Stimulated activated CD4-positive, alpha-beta T cell treated with anti-CD3 and anti-CD28 coated beads, Interleukin-15, amount 100 ng/mL, for 24 hours (primary cell): Measurements from ENCODE around the gene SLC2A6.
"Not testable (repeated sequence)": the region's sequence is repeated elsewhere in the genome, so short reads cannot be mapped to it uniquely, and the experiment has no call there.

ENCODE experiments used
- DNase-seq: peaks from one replicate; pipeline ENCODE4 v3.0.0-alpha.2; 2020

SLC2A6 gene

DNA sequence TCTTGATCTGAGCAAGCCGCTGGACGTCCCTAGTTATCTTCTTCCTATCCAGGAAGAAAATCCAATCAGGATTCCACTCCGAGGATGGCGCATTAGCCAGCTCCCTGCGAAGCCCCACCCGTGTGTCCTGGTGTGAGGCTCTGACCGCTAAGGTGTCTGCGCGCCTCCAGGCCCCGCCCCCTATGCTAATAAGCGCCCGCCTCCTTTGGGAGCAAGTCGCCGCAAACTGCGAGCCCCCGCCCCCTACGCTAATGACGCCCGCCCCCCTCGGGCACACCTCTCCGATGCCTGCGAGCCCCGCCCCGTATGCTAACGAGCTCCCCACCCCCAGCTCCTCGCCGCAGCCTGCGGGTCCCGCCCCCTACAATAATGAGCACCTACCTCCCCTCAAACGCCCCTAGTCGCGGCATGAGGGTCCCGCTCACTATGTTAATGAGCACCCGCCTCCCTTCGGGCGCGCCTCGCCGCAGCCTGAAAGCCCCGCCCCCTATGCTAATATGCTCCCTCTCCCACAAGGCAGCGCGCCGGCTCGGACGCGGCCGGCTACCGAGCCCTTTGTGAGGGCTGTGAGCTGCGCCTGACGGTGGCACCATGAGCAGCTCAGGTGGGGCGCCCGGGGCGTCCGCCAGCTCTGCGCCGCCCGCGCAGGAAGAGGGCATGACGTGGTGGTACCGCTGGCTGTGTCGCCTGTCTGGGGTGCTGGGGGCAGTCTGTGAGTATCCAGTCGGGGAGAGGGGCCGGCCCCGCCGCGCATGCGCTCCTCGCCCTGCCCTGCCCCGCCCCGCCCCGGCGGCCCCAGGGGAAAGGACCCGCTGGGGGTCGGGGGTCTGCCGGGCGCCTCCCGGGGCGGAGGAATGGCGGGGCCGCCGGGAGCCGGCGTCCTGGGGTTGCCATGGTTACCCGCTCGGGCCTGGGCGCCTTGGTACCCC lies 19.2 kb downstream of the SLC2A6 start, which contains the start of gene CACFD1:
Gene CACFD1, plus strand, starts transcription at position 503 of the 929 bp plus-strand sequence. Its CDS starts 89 bp downstream, at position 592.
- DNase-seq = peak; percentile 96

DNA sequence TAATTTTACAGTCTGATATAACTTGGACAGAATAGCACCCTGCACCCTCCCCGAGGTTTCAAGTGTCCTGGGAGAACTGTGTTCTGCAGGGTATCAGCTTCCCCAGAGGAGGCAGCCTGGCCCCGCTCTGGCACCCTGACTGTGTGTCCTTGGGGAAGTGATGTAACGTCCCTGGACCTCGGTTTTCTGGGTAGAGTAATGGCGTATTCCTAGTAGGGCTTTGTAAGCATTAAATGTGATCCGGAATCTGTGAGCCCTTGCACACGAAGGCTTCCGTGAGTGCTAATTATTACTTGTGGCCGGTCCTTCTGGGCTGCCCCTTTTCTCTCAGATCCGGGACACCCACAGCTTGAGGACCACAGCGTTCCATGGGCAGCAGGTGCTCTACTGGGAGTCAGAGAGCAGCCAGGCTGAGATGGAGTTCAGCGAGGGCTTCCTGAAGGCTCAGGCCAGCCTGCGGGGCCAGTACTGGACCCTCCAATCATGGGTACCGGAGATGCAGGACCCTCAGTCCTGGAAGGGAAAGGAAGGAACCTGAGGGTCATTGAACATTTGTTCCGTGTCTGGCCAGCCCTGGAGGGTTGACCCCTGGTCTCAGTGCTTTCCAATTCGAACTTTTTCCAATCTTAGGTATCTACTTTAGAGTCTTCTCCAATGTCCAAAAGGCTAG lies 20.1 kb downstream of the SLC2A6 start:
- DNase-seq = no peak

DNA sequence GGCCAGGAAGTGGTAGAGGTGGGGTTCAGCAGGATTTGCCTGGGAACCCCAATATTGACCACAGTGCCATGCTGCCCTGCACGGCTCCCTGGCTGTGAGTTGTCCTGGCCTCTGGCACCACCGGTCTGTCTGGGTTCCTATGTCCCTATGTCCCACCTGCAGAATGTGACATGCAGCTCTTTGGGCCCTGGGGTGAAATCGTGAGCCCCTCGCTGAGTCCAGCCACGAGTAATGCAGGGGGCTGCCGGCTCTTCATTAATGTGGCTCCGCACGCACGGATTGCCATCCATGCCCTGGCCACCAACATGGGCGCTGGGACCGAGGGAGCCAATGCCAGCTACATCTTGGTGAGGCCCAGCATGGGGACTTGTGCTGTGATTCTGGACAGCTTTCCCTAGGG lies 21.2 kb downstream of the SLC2A6 start:
- no peak for DNase-seq

DNA sequence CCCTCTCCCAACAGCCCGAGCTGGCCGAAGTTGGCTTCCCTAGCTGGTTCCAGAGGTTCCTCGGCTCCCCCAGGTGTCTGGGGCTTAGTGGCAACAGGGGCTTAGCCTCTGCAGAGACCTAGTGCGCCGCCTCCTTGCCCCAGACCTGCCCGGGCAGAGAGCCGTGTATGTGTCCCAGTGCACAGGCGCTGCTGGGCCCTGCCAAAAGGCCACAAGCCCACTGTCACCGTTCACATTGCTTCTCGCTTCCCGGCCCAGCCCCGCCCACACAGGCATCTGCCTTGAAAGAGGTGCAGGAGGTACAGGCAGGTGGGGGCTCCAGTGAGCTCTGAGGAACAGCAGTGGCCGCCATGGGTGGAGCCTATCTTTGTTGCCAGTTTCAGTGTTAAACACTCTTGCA lies 21.7 kb downstream of the SLC2A6 start:
- DNase-seq = no peak

DNA sequence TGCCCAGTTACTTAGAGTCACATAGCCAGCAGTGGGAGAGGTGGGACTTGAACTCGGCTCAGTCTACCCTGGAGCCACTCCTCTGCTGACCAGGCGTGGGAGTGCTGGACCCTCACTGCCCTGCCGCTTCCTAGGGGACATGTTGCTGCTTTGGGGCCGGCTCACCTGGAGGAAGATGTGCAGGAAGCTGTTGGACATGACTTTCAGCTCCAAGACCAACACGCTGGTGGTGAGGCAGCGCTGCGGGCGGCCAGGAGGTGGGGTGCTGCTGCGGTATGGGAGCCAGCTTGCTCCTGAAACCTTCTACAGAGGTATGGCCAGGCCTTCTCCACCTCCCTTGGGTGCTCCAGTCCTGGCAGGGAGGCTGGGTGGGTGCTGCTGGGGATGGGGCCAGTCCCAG lies 22.5 kb downstream of the SLC2A6 start:
- DNase-seq = no peak

DNA sequence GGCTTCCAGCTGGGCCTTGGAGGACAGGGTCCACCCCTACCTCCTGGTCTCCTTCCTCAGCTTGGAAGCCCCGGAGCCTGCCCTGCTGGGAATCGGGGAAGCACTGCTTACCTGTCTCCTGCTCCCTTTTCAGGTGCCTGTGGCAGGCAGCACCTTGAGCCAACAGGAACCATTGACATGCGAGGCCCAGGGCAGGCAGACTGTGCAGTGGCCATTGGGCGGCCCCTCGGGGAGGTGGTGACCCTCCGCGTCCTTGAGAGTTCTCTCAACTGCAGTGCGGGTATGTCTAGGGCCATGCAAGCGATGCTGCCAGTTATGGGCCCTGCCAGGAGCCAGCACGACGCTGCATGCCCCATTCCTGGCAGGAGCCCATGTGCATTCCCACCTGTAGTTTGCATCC lies 23.0 kb downstream of the SLC2A6 start:
- DNase-seq = no peak

DNA sequence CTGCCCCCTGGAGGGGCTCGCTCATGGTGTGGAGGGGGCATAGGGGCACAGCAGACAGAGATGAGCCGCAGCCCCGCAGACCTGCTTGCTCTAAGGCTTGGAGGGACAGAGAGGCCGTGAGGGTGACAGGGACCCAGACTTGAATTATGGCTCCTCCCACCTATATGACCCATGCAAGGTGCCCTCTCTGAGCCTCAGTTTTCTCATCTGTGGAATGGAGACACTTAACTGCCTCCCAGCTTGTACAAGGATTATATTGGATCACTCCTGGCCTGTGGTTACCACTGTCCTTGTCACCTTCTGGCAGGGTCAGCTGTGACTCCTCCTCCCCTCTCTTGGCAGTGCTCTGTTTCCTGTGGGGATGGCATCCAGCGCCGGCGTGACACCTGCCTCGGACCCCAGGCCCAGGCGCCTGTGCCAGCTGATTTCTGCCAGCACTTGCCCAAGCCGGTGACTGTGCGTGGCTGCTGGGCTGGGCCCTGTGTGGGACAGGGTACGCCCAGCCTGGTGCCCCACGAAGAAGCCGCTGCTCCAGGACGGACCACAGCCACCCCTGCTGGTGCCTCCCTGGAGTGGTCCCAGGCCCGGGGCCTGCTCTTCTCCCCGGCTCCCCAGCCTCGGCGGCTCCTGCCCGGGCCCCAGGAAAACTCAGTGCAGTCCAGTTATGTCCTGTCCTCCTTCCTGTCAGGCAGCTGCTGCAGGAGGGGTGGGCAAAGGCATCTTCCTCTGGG lies 23.8 kb downstream of the SLC2A6 start:
- DNase-seq = no peak

DNA sequence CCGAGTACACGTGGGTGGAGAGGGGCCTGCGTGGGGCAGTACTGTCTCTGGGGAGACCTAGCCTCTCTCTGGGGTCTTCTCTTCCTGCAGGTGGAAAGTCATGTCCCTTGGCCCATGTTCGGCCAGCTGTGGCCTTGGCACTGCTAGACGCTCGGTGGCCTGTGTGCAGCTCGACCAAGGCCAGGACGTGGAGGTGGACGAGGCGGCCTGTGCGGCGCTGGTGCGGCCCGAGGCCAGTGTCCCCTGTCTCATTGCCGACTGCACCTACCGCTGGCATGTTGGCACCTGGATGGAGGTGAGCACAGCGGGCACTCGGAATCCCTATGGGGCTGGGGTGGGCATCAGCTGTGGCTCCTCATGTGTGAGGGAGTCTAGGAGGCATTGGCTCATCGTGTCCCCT lies 24.6 kb downstream of the SLC2A6 start:
- DNase-seq = no peak

DNA sequence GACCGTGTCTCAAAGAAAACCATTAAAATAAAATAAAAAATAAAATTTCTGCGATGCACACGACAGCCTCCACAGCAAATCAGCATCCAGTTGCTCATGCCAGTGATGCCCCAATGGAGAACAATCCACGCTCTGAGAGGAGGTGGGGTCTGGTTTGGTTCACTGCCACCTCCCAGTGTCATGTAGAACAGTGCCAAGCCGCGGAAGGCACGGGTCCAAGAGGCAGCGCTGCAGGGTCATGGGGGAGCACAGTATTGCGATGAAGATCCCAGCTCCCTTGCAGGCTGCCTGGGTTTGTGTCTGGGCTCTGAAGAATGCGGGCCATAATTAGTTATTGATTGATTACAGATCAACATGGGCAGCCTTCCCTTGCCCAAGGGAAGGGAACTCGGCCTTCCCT lies 25.2 kb downstream of the SLC2A6 start:
- no peak for DNase-seq

DNA sequence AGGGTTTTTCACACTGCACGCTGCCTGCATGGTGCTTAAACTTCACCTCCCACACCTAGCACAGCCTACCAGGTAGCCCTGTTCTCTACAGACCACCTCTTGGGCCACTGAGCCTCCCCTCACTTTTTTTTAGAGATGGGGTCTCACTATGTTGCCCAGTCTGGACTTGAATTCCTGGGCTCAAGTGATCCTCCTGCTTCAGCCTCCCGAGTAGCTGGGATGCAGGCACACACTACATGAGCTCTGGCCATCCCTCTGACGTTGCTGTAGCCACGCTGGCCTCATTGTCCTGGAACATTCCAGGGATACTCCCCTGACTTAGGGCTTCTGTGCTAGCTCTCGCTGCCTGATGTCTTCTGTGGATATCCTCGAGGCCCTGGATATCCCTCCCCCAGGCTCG lies 26.3 kb downstream of the SLC2A6 start:
- no peak for DNase-seq

DNA sequence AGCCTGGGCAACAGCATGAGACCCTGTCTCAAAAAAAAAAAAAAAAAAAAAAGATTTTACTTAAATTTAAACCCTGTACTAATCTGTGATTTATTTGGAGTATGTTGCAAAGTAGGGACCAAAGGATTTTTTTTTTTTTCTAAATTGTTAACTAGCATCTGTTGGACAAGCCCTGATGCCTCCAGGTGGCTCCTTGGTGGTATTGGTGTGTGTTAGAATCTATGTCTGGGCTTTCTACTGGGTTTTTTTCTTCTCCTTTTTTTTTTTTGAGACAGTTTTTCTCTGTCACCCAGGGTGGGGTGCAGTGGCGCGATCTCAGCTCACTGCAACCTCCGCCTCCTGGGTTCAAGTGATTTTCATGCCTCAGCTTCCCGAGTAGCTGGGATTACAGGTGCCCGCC lies 27.0 kb downstream of the SLC2A6 start:
- not testable (repeated sequence) for DNase-seq

DNA sequence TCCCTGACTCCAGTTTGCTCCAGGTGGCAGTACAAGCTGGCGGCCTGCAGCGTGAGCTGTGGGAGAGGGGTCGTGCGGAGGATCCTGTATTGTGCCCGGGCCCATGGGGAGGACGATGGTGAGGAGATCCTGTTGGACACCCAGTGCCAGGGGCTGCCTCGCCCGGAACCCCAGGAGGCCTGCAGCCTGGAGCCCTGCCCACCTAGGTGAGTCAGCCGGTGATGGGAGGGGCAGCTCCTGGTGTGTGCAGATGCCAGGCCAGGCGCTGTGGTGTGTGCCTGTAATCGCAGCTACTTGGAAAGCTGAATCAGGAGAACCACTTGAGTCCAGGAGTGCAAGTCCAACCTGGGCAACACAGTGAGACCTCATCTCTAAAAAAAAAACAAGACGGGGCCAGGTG lies 29.1 kb downstream of the SLC2A6 start:
- no peak for DNase-seq

DNA sequence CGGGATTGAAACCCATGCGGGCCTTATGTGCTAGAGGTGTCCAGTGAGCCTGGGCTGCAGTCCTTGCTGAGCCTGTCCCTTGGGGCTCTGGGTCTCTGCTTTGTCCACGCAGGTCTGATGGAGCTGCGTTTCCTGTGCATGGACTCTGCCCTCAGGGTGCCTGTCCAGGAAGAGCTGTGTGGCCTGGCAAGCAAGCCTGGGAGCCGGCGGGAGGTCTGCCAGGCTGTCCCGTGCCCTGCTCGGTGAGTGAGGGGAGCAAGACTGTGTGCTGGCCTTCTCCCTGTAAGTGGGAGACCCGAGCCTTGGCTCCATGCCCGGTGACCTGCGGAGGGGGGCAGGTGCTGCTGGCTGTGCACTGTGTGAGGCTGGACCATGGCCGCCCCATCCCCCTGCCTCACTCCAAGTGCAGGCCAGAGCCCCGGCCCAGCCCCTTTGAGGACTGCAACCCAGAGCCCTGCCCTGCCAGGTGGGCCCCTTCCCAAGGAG lies 30.4 kb downstream of the SLC2A6 start:
- no peak for DNase-seq

DNA sequence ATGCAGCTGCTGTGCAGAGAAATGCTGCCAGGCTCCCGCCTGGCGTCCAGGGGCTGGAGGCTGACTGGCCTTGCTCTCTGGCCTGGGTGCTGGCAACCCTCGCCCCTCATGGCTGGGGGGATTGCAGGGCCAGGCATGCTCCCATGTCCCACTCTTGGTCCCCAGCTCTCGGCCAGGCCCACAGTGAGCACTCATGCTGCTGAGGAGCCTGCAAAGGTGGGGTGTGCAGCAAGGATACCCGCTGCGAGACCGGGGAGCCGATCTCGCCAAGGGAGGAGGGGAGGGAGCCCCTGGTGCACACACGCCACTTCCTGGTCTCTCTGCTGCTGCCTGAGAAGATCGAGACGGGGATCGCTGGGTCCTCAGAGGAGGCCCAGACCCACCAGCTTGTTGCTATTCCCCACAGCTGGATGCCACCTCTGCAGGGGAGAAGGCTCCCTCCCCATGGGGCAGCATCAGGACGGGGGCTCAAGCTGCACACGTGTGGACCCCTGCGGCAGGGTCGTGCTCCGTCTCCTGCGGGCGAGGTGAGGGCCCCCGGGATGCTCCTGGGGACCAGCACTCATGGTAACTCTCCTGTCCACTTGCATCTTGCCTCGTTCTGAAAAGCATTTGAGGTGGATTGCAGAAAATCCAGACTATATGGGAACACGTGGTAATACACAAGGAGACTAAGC lies 33.5 kb downstream of the SLC2A6 start:
- no peak for DNase-seq

DNA sequence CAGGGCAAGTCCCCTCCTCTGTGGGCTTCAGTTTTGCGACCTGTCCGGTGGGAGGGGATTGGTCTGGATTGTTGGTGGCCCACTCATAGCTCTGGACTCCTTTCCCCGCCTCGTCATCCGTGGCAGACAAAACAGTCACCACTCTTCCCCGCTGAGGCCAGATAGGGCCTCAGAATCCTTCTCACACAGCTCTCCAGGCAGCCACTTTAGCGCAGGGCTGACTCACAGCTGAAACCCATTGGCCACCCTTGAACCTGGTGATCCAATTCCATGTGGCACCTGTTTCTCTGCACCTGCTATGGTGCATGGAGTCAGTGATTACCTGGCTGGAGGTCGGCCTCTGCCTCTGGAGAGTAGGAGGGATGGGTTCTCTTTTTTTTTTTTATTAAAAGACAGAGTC lies 34.9 kb downstream of the SLC2A6 start:
- DNase-seq = no peak

DNA sequence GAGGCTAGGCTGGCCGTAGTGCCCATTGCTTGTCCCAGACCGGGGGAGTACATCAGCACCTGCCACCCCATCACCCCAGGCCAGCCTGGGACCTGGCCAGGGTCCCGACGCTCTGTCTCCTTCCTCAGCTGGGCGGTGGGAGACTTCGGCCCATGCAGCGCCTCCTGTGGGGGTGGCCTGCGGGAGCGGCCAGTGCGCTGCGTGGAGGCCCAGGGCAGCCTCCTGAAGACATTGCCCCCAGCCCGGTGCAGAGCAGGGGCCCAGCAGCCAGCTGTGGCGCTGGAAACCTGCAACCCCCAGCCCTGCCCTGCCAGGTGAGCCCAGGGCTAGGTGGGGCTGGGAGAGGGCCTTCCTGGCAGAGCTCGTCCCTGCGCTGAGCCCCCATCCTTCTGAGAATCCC lies 35.7 kb downstream of the SLC2A6 start:
- no peak for DNase-seq

DNA sequence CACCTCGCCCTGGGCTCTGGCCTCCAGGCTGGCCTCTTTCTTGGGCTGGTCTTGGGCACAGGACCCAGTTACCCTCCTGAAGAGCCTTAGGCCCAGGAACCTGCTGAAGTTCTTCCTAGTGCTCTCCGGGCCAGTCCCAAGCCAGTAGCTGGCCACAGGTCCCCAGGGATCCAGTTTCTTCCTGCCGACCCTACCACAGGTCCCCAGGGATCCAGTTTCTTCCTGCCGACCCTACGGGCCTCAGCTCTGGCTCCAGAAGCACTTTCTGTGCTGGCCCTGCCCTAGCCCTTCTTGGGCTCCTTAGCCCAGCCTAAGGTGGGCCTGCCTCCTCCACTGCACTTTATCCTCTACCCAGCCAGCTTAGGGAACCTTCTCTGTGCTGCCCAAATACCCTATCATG lies 37.3 kb downstream of the SLC2A6 start:
- DNase-seq = no peak

DNA sequence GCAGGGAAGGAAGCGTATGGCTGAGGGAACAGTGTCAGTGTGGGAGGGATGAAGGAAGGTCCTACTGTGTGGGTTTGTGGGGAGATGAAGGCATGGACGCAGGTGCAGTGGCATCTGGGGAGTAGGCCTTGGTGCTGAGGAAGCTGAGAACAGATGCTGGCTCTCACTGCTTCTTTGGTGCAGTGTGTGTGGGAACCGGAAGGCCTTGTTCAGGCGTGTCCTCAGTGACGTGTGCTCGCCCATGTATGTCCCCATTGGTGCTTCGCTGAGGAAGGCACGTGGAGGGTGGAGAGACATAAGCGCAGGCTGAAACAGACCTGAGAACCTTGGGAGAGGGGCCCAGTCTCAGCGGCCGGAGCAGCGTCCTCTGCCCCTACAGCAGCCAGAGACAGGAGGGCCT lies 38.0 kb downstream of the SLC2A6 start:
- DNase-seq = no peak

DNA sequence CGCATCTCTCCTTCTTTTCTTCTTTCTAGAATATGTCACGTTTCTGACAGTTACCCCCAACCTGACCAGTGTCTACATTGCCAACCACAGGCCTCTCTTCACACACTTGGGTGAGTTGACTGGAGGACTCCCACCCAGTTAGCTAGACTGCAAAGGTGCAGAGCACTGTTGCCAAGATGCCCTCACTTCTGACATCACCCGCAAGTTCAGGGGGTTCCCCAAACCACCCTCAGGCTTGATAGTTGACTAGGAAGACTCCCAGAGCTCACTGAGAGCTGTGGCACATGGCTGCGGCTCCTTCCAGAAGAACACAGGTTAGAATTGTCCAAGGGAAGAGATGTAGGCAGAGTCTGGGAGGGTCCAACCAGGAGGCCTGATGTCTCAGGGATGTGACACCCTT lies 39.6 kb downstream of the SLC2A6 start:
- no peak for DNase-seq

DNA sequence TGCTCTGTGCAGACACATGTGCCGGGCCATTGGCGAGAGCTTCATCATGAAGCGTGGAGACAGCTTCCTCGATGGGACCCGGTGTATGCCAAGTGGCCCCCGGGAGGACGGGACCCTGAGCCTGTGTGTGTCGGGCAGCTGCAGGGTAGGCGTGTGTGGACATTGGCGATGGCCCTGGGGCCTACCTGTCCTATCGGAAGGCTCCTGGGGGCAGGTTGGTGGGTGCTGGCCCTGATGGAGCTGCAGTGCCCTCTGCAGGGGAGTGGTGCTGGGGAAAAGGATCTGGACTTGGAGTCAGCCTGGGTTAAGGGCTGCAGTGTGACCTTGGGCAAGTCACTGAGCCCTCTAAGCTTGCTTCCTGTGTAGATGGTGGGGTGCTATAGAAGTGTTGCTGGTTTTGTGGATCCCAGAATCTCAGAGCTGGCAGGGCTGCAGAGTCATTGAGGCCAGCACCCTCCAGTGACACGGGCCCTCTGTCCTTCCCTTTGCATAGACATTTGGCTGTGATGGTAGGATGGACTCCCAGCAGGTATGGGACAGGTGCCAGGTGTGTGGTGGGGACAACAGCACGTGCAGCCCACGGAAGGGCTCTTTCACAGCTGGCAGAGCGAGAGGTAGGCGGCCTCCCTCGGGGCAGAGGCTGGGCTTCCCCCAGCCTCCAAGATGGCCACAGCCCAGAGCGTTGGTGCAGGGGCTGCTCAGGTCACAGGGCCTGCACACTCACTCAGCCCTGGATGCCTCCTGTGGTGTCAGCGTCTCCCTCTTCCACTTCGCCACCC lies 41.0 kb downstream of the SLC2A6 start:
- DNase-seq = no peak

DNA sequence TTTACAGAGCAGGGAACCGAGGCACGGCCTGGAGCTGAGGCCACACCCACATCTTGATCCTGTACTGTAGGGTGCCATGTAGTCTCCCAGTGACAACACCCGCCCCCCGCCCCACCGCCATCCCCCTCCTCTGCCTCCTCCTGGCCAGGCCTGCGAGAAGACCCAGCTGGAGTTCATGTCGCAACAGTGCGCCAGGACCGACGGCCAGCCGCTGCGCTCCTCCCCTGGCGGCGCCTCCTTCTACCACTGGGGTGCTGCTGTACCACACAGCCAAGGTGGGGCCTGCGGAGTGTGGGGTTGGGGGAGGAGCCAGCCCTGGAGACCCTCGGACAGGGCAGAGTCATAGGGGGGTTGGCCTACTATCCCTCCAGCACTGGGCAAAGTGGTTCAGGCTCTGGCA lies 42.2 kb downstream of the SLC2A6 start:
- no peak for DNase-seq

DNA sequence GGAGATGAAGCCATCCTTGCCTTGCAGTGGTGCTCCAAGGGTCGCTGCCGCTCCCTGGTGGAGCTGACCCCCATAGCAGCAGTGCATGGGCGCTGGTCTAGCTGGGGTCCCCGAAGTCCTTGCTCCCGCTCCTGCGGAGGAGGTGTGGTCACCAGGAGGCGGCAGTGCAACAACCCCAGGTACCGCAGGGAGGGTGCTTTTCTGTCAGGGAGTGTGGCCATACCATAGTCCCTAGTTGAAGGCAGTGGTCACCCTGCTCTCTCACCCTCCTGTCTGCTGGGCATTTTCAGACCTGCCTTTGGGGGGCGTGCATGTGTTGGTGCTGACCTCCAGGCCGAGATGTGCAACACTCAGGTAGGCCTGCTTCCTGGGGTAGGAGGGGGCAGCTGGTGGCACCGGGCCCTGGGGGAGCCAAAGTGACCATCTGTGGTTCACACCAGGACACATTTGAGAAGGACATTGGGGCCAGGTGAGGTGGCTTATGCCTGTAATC lies 45.5 kb downstream of the SLC2A6 start:
- DNase-seq = no peak
